HG02884 (cell line): ENCODE measurements around the gene USP50.
"Not testable (repeated sequence)": the region's sequence is repeated elsewhere in the genome, so short reads cannot be mapped to it uniquely, and the experiment has no call there.

ENCODE experiments used
- ATAC-seq: cut with Tn5 transposase; IDR thresholded peaks from one replicate; pipeline ENCODE4 v1.9.1; 2021; ENCODE audit warnings: mild to moderate bottlenecking, moderate library complexity; ENCODE audit not compliant: unreplicated experiment

The USP50 gene

GRCh38 chr15:50546566-50546965 lies at the start of gene USP50:
USP50 (minus strand) TSS chr15:50546666; CDS start chr15:50546525, 141 bp downstream.
- ATAC-seq: no peak

GRCh38 chr15:50594311-50594710 lies 47.8 kb upstream of the USP50 start:
- no peak for ATAC-seq

DNA sequence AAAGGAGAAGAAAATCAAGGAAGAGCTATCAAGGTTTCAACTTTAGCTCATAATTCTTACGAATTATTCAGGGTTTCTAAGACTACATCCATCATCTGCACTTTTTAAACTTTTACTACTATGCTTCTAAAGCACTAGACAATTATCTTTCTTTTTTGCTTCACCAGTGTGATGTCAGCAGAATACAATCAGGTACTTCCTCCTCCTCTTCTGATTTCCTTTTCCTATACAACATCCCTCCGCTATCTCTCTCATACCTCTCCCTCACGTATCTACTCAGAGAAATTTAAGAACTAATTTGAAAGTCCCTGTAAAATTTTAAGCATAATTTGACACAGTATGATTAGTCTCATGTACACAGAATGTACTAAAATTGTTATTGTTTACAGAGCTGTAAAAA lies 47.3 kb upstream of the USP50 start:
- no peak for ATAC-seq

DNA sequence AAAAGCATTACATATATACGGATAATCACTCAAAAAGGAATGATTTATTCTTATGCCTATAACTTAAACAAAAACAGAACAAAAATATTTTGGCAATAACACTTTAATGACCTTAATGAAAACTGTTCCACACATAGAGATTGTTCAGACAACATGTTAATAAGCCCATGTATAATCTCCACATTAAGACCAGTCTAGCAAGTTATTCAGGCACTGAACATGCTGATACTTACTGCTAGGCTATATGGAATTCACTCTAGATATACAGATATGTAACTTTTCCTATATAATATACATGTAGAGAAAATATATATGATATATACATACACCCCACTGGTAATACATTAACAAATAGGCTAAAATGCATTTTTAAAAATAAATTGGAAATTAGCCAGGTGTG lies 43.8 kb upstream of the USP50 start:
- ATAC-seq: no peak

GRCh38 chr15:50577492-50577891 lies 31.0 kb upstream of the USP50 start:
- no peak for ATAC-seq

- ATAC-seq: no peak
These were observed 29.7 kb upstream of the USP50 start for GRCh38 chr15:50576166-50576565.

GRCh38 chr15:50573842-50574241 lies 27.4 kb upstream of the USP50 start:
- ATAC-seq: not testable (repeated sequence)

DNA sequence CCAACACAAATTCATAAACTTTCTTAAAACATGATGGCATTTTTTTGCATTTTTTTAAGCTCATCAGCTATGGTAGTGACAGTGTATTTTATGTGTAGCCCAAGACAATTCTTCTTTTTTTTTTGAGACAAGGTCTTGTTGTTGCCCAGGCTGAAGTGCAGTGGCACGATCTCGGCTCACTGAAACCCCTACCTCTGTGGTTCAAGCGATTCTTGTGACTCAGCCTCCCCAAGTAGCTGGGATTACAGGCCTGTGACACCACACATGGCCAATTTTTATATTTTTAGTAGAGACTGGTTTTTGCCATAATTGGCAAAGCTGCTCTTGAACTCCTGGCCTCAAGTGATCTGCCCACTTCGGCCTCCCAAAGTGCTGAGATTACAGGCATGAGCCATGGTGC lies 17.3 kb upstream of the USP50 start:
- ATAC-seq: no peak

- ATAC-seq: no peak
These were observed 16.5 kb upstream of the USP50 start for GRCh38 chr15:50562735-50563640.

- no peak for ATAC-seq
These were observed 11.5 kb upstream of the USP50 start for GRCh38 chr15:50558012-50558411.

- no peak for ATAC-seq
These were observed 10.3 kb upstream of the USP50 start for GRCh38 chr15:50556642-50557371.

DNA sequence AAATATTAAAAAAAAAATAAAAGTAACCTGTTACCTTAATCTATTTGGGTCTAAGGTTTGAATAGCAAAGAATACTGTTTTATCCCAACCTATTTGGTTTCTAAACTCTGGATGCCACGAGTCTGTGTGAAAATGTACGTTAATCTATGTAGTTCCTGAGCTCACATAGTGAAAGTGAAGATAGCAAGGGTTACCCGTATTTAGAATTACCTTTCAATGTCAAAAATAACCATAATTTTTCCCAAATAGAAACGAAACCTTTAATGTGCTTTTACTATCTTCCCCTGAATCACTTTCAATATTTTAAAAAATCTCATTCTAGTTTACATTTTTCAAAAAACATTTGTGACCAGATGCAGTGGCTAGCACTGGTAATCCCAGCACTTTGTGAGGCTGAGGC lies 5.8 kb upstream of the USP50 start:
- ATAC-seq: no peak

GRCh38 chr15:50549326-50549725 lies 2.9 kb upstream of the USP50 start:
- no peak for ATAC-seq

DNA sequence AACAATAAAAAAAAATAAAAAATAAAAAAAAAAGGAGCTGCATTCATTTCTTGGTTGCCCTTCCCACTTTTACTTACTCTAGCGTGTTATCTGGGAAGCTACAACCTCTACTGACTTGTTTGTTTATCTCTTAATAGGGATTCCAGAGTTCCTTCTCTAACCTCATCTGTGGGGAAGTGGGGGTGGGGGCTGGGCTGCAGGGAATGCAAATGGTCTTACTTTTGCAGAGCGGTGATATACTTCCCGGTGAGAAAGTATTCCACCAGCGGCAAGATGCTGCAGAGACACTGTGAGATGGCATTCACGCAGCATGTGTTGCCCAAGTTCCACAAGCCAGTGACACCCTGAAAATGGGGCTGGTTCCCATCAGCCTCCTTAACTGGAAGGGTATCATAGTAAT lies 2.1 kb downstream of the USP50 start:
- ATAC-seq: no peak

DNA sequence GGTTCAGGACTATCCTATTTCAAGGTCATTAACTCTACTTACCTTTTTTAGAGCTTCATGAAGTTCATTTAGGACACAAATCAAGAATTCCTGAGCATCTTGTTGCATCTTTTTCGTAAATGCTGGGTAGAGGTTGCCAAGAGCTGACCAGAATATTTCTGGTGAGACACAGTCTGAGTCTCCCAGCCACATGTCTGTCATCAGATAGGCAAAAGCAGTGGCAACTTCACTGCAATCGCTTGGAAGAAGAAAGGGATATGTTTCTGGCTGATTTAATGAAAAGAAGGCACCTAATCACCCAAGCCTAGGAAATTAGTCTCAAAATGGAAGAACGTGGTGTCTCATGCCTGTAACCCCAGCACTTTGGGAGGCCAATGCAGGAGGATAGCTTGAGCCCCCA lies 2.9 kb downstream of the USP50 start:
- ATAC-seq: no peak

DNA sequence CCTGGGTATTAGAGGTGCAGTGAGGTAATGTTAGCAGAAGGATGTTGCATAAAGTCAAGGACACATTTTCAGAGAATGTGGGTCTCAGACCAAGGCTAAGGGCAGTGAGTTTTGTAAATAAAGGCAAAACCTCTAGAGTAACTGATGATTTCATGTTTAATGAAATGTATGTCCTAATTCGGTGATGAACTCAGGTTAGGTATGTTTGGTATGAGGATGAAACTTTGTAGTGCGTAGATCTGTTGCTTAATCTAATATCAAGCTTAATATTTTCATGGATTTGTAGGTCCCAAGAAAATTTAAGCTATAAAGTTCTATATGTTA lies 3.6 kb downstream of the USP50 start:
- ATAC-seq: no peak

DNA sequence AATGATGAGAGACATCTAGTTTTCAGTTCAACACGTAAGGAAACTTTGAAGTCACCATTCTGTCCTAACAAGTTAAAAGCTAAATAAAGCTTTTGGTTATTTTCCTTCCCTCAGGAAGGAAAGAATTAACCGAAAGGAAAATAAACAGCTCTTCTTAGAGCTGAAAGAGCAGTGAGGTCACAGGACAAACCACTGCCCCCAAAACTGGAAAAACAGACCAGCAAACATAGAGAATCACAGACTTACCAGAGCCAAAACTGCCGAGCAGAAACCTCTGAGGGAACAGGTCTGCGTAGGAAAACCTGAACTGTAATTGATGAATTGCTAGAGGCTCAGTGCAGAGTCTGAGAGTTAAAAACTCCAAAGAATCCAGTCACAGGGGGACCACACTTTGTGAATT lies 14.7 kb downstream of the USP50 start:
- ATAC-seq: no peak

DNA sequence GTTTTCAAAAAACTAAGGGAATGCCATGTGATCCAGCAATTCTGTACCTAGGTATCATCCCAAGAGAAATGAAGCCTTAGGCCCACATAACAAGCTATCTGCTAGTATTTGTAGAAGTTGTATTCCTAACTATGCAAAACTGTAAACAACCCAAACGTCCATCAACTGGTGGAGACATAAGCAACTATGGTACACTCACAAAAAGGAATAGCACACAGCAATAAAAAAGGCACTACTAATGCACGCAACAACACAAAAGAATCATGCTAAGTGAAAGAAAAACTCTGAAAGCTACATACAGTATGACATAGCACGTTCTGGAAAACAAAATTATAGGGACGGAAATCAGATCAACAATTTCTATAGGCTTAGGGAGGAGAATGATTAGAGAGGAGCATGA lies 15.3 kb downstream of the USP50 start:
- ATAC-seq: no peak

GRCh38 chr15:50523851-50524251 lies 22.6 kb downstream of the USP50 start:
- ATAC-seq: no peak

- no peak for ATAC-seq
These were observed 26.6 kb downstream of the USP50 start for GRCh38 chr15:50519740-50520425.

- ATAC-seq: no peak
These were observed 33.5 kb downstream of the USP50 start for GRCh38 chr15:50513001-50513400.

DNA sequence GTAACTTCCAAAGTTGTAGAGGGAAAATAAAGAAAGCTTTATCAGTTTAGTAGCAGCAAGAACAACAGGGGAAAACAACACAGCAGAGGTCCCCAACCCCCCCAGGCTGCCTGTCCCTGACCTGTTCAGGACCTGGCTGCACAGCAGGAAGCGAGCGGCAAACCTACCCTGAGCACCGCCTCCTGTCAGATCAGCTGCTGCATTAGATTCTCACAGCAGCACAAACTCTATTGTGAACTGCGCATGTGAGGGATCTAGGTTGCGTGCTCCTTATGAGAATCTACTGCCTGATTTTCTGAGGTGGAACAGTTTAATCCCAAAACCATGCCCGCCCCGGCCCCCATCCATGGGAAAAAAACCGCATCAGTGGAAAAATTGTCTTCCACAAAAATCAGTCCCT lies 40.3 kb downstream of the USP50 start:
- no peak for ATAC-seq
